HPDE6-E6E7 (cell line): ENCODE data around the gene FGD1.

Source experiments
- DNase-seq: peaks from one replicate; pipeline ENCODE4 v3.0.0; 2011; ENCODE audit warnings: missing footprints; ENCODE audit errors: extremely low spot score

FGD1 gene

DNA sequence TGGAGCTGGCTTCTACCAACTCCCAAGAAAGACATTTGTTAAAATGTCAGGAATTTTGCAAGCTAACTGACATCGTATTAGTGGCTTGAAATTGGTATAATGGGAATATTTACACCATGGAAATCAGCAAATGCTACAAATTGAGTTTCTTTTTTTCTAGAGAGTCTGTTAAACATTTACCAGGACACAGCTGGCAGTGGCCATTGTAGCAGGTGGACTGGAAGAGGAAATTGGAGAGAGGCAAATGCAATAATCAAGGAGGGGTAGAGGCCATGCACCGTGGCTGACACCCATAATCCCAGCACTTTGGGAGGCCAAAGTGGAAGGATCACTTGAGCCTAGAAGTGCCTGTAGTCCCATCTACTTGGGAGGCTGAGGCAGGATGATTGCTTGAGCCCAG, 88.8 kb downstream of the FGD1 start:
- no peak for DNase-seq

DNA sequence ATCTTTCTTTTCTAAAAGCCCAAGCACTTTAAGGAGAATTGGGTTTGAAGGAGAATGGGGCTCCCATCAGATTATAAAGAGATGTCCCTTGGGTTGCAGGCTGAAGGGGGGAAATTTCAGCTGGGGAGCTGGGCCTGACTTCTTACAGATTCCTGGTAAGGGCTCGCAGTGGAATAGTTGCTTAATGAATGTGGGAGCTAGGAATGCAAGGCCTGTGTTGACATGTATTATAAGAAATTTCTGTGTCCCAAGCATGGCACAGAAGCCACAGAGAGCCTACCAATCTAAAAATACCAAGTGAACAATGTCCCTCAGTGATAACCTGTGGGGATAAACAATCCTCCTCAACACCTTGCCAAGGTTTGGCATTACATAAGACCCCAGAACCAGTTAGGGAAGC, 98.9 kb downstream of the FGD1 start:
- peak; percentile 15 for DNase-seq
